Stimulated activated naive CD8-positive, alpha-beta T cell treated with anti-CD3 and anti-CD28 coated beads, Interleukin-15, Interleukin-2, amounts not matched to agents 100 U/mL and 50 U/mL, for 24 hours (primary cell): ENCODE measurements around the gene PIAS4.

Experiments
- ATAC-seq: fragments of 150-1000 bp; cut with Tn5 transposase; one replicate; pipeline ENCODE4 v1.10.0; 2021
- DNase-seq: peaks from one replicate; pipeline ENCODE4 v3.0.0; 2021

Gene PIAS4

GRCh38 chr19:3977242-3978143, 30.0 kb upstream of the PIAS4 start:
- no peak for ATAC-seq

GRCh38 chr19:3978145-3978544, 29.4 kb upstream of the PIAS4 start:
- ATAC-seq (no peak), DNase-seq (no peak)

More at GRCh38 chr19:3977242-3978143, 30.0 kb upstream of the PIAS4 start:
- no peak for DNase-seq

GRCh38 chr19:3979289-3979673, 28.3 kb upstream of the PIAS4 start:
- DNase-seq (no peak), ATAC-seq (no peak)

- DNase-seq (no peak), ATAC-seq (no peak)
Observed at GRCh38 chr19:3979674-3980352, 27.7 kb upstream of the PIAS4 start.

GRCh38 chr19:3980353-3981251, 26.9 kb upstream of the PIAS4 start:
- ATAC-seq: no peak
- DNase-seq: no peak

- ATAC-seq: no peak
- DNase-seq: no peak
Observed at GRCh38 chr19:3981373-3981735, 26.2 kb upstream of the PIAS4 start.

GRCh38 chr19:3981736-3982681, 25.5 kb upstream of the PIAS4 start:
- no peak for ATAC-seq
- no peak for DNase-seq

- DNase-seq (no peak), ATAC-seq (peak; percentile 10)
Observed at GRCh38 chr19:3982701-3983541, 24.6 kb upstream of the PIAS4 start.

- ATAC-seq (no peak), DNase-seq (no peak)
Observed at GRCh38 chr19:3983542-3983914, 24.0 kb upstream of the PIAS4 start.

GRCh38 chr19:3983936-3984583, 23.5 kb upstream of the PIAS4 start:
- ATAC-seq: no peak
- peak; percentile 34 for DNase-seq

GRCh38 chr19:3984584-3984907, 23.0 kb upstream of the PIAS4 start:
- no peak for ATAC-seq
- DNase-seq: no peak

- ATAC-seq (peak; percentile 24), DNase-seq (peak; percentile 92)
Observed at GRCh38 chr19:3984908-3985642, 22.5 kb upstream of the PIAS4 start, which contains the start of gene EEF2. Gene EEF2 (minus strand): TSS chr19:3985463. CDS start chr19:3985380, 83 bp downstream.

- no peak for DNase-seq
- no peak for ATAC-seq
Observed at GRCh38 chr19:3985643-3986259, 21.8 kb upstream of the PIAS4 start.

GRCh38 chr19:3986260-3987041, 21.1 kb upstream of the PIAS4 start:
- peak; percentile 70 for DNase-seq
- peak; percentile 25 for ATAC-seq

GRCh38 chr19:3987619-3988371, 19.7 kb upstream of the PIAS4 start:
- peak; percentile 33 for ATAC-seq
- DNase-seq: peak; percentile 90

GRCh38 chr19:3990815-3991117, 16.8 kb upstream of the PIAS4 start:
- DNase-seq: no peak
- ATAC-seq: no peak

GRCh38 chr19:3995607-3996006, 11.9 kb upstream of the PIAS4 start:
- no peak for DNase-seq
- no peak for ATAC-seq
